ENCODE results near the gene GGT5. TPM values are rescaled to one million over a fixed set of nuclear protein-coding genes. Genes with fewer than 3 reads are reported as not detected.
A peak's percentile ranks its signal among the peaks of the same experiment; 100 is the strongest.
"Not testable (repeated sequence)": the region's sequence is repeated elsewhere in the genome, so short reads cannot be mapped to it uniquely, and the experiment has no call there.

Gene GGT5
- total RNA-seq, 2 donors from 2014 or later: 36.2 to 58.7 TPM

GRCh38 chr22:24271386-24271854 lies 26.5 kb upstream of the GGT5 start:
- Histone ChIP-seq H3K4me3 (peak overlapping the region; percentile 84 to 86), H3K27ac (peak overlapping the region; percentile 93 to 99), H3K4me1 (peaks cover 0 to 29% of the 10 kb centered on the region in 2 donors), H3K36me3 (no peaks in the 10 kb centered on the region), H3K27me3 (no peaks in the 10 kb centered on the region), H3K9me3 (no peaks in the 10 kb centered on the region)
- TF ChIP-seq CTCF (IDR thresholded peaks at IDR 0.05): no peak
- DNase-seq (ENCODE audit: low spot score): no peak

- Histone ChIP-seq H3K36me3 (no peaks in the 10 kb centered on the region), H3K4me3 (peak within 1 kb of the TSS; percentile 84 to 86), H3K27ac (peak within 1 kb of the TSS; percentile 93 to 99), H3K9me3 (no peaks in the 10 kb centered on the region), H3K27me3 (no peaks in the 10 kb centered on the region), H3K4me1 (peaks cover 0 to 29% of the 10 kb centered on the region in 2 donors)
- DNase-seq (ENCODE audit: low spot score): peak; percentile 96
- TF ChIP-seq CTCF (IDR thresholded peaks at IDR 0.05): peak in 1 of 2 donors; percentile 13
Observed at GRCh38 chr22:24270556-24271385, 25.9 kb upstream of the GGT5 start, which contains the start of gene SPECC1L. Gene SPECC1L, plus strand, starts transcription at chr22:24270831. Its CDS starts 31,401 bp downstream, at chr22:24302232.

GRCh38 chr22:24266495-24266894 lies 21.6 kb upstream of the GGT5 start:
- DNase-seq (ENCODE audit: low spot score): peak; percentile 32
- H3K9me3 ChIP-seq, H3K27ac ChIP-seq, H3K4me3 ChIP-seq, H3K36me3 ChIP-seq, H3K27me3 ChIP-seq, H3K4me1 ChIP-seq: not testable (repeated sequence)

GRCh38 chr22:24265734-24266133 lies 20.9 kb upstream of the GGT5 start:
- DNase-seq (ENCODE audit: low spot score): no peak
- Histone ChIP-seq H3K36me3 (no peaks in the 10 kb centered on the region), H3K4me1 (no peaks in the 10 kb centered on the region), H3K4me3 (no peak overlapping the region), H3K9me3 (no peaks in the 10 kb centered on the region), H3K27ac (no peak overlapping the region), H3K27me3 (no peaks in the 10 kb centered on the region)
- no peak for TF ChIP-seq CTCF (IDR thresholded peaks at IDR 0.05)

GRCh38 chr22:24264329-24264896 lies 19.5 kb upstream of the GGT5 start:
- not testable (repeated sequence) for H3K4me3 ChIP-seq; DNase-seq (ENCODE audit: low spot score); H3K27ac ChIP-seq; H3K36me3 ChIP-seq; H3K4me1 ChIP-seq; H3K9me3 ChIP-seq; H3K27me3 ChIP-seq

- not testable (repeated sequence) for H3K27me3 ChIP-seq, H3K4me3 ChIP-seq, H3K9me3 ChIP-seq, H3K4me1 ChIP-seq, H3K36me3 ChIP-seq, H3K27ac ChIP-seq
- peak; percentile 34 for DNase-seq (ENCODE audit: low spot score)
Observed at GRCh38 chr22:24263479-24263878, 18.6 kb upstream of the GGT5 start.

- H3K4me3 ChIP-seq, H3K27ac ChIP-seq, H3K36me3 ChIP-seq, H3K9me3 ChIP-seq, H3K27me3 ChIP-seq, H3K4me1 ChIP-seq: not testable (repeated sequence)
- peak; percentile 51 for DNase-seq (ENCODE audit: low spot score)
Observed at GRCh38 chr22:24262185-24262749, 17.4 kb upstream of the GGT5 start.

All from right atrium auricular region (tissue), 2 donors.